K562 (cell line): ENCODE measurements around the gene TMCC1. TPM values are rescaled to one million over a fixed set of nuclear protein-coding genes. Genes with fewer than 3 reads are reported as not detected.

Source experiments
- ATAC-seq: fragments of 200-7000 bp; cut with Tn5 transposase; 3 replicates; pipeline ENCODE4 v1.9.1; 2020; ENCODE audit warnings: moderate library complexity
- BruUV-seq: library from RNA; stranded (reverse); fragments of 400-500 nt; replicated peaks from 2 replicates; lab custom pipeline; 2021; lab: Mats Ljungman, UMichigan
- CTCF ChIA-PET: fragments of 300-600 bp; formaldehyde crosslinking; extraction: SDS; loops from one replicate; lab custom pipeline; 2021; ENCODE audit warnings: low intra/inter-chr PET ratio; lab: Yijun Ruan, JAX
- POLR2A ChIA-PET: fragments of 300-600, 350-650 bp; sonication (Branson Sonifier 250); formaldehyde crosslinking; extraction: SDS; loops from one replicate; lab custom pipeline; 2021; ENCODE audit warnings: antibody characterized with exemption, inconsistent platforms; lab: Yijun Ruan, JAX
- DNase-seq, 4 experiments: peaks; one replicate each; pipeline versions ENCODE4 v3.0.0 to v3.0.0-alpha.2; 2011 to 2018; ENCODE audit warnings: low spot score in 3 of 4, mixed read lengths in 3 of 4; ENCODE audit errors: extremely low read depth in 1 of 4
- FAIRE-seq: peaks from 2 replicates; lab custom pipeline; 2011; peaks lifted over from hg19 to GRCh38; lab: Jason Lieb, UNC
- H2AFZ ChIP-seq: 2 replicates; pipeline ENCODE4 v1.6.0; 2011; ENCODE audit warnings: low read depth, low read length, control low read depth, inconsistent platforms
- H3K27ac ChIP-seq: fragments of 200-600 bp; 3 replicates; pipeline ENCODE4 v1.8.0; 2011; ENCODE audit warnings: low read depth, mild to moderate bottlenecking, control low read depth, inconsistent platforms, low read length, moderate library complexity, mixed read lengths; ENCODE audit errors: extremely low read depth
- H3K27me3 ChIP-seq, 2 experiments: fragments of 300-600 bp in 1 of 2; 2 replicates in 1 of 2; 3 replicates in 1 of 2; pipeline versions ENCODE4 v1.6.0 to v1.8.0; 2011; ENCODE audit warnings: inconsistent platforms in 2 of 2, low read length in 2 of 2, mild to moderate bottlenecking in 1 of 2, mixed read lengths in 1 of 2, moderate library complexity in 1 of 2; ENCODE audit not compliant: control insufficient read depth in 2 of 2, insufficient read depth in 2 of 2
- H3K36me3 ChIP-seq: fragments of 300-600 bp; 3 replicates; pipeline ENCODE4 v1.8.0; 2011; ENCODE audit warnings: mild to moderate bottlenecking, low read length, inconsistent platforms; ENCODE audit not compliant: control insufficient read depth, insufficient read depth
- H3K4me1 ChIP-seq, 2 experiments: fragments of 200-600 bp in 1 of 2; replicated peaks in 1 of 2; 2 replicates in 1 of 2; 3 replicates in 1 of 2; pipeline versions ENCODE4 v1.5.1 to v1.8.0; 2011; ENCODE audit warnings: inconsistent platforms in 2 of 2, low read length in 2 of 2, mild to moderate bottlenecking in 1 of 2, mixed read lengths in 1 of 2, moderate library complexity in 1 of 2; ENCODE audit not compliant: control insufficient read depth in 2 of 2, insufficient read depth in 2 of 2
- H3K4me2 ChIP-seq: 2 replicates; pipeline ENCODE4 v1.6.1; 2011; ENCODE audit warnings: low read length, control low read depth, inconsistent platforms, mixed read lengths; ENCODE audit not compliant: insufficient read depth
- H3K4me3 ChIP-seq: fragments of 200-600 bp; sonication (generic), shearing (Covaris generic); 2 replicates; pipeline ENCODE4 v1.5.1; 2016; ENCODE audit warnings: control low read depth, inconsistent platforms
- H3K79me2 ChIP-seq: fragments of 200-600 bp; 3 replicates; pipeline ENCODE4 v1.8.0; 2011; ENCODE audit warnings: low read length, inconsistent platforms; ENCODE audit not compliant: control insufficient read depth, insufficient read depth
- H3K9ac ChIP-seq, 2 experiments: 2 replicates each; pipeline versions ENCODE4 v1.6.0 to v1.6.1; 2011; ENCODE audit warnings: low read depth in 2 of 2, low read length in 2 of 2, control low read depth in 1 of 2, inconsistent platforms in 1 of 2, mild to moderate bottlenecking in 1 of 2, mixed read lengths in 1 of 2; ENCODE audit not compliant: insufficient read depth in 1 of 2
- H3K9me1 ChIP-seq: one replicate; pipeline ENCODE4 v1.6.0; 2011; ENCODE audit warnings: inconsistent platforms, mild to moderate bottlenecking, low read length, moderate library complexity; ENCODE audit not compliant: control insufficient read depth, insufficient read depth
- H3K9me3 ChIP-seq: replicated peaks from 2 replicates; pipeline ENCODE4 v1.5.1; 2011; ENCODE audit warnings: low read depth, low read length, inconsistent platforms; ENCODE audit not compliant: control insufficient read depth, insufficient read depth
- H4K20me1 ChIP-seq: replicated peaks from 2 replicates; pipeline ENCODE4 v1.6.1; 2011; ENCODE audit warnings: low read length, inconsistent platforms, mixed read lengths; ENCODE audit not compliant: control insufficient read depth, insufficient read depth
- ATF3 ChIP-seq, 2 experiments: fragments of 450-650 bp in 1 of 2; sonication (generic) in 1 of 2; formaldehyde crosslinking in 1 of 2; IDR thresholded peaks in 1 of 2; conservative IDR thresholded peaks in 1 of 2; 2 replicates each; pipeline versions ENCODE4 v1.6.1 to v1.8.1; 2016 to 2023; ENCODE audit warnings: mild to moderate bottlenecking in 2 of 2, moderate library complexity in 2 of 2, inconsistent platforms in 1 of 2, missing genetic modification reagents in 1 of 2
- ELF4 ChIP-seq: fragments of 450-650 bp; formaldehyde crosslinking; IDR thresholded peaks from 2 replicates; pipeline ENCODE4 v1.4.0; 2022; ENCODE audit warnings: missing genetic modification characterization
- FOXP1 ChIP-seq: sonication (generic); formaldehyde crosslinking; IDR thresholded peaks from 2 replicates; pipeline ENCODE4 v1.8.0; 2022; ENCODE audit warnings: mild to moderate bottlenecking, missing genetic modification reagents
- HES1 ChIP-seq: fragments of 450-650 bp; IDR thresholded peaks from 2 replicates; pipeline ENCODE4 v1.6.1; 2016; ENCODE audit warnings: low read depth, mild to moderate bottlenecking, moderate library complexity
- HMG20B ChIP-seq: fragments of 250-450 bp; sonication (Bioruptor Pico); IDR thresholded peaks from 2 replicates; pipeline ENCODE4 v1.5.0; 2021; ENCODE audit warnings: mild to moderate bottlenecking
- ILF3 ChIP-seq: fragments of 450-650 bp; IDR thresholded peaks from 2 replicates; pipeline ENCODE4 v1.6.1; 2018; ENCODE audit warnings: antibody characterized with exemption, mild to moderate bottlenecking, moderate library complexity, borderline replicate concordance
- KLF16 ChIP-seq: IDR thresholded peaks from 2 replicates; pipeline ENCODE4 v1.6.1; 2016; ENCODE audit warnings: antibody characterized with exemption
- RAD21 ChIP-seq, 2 experiments: fragments of 250-450 bp in 1 of 2; fragments of 450-650 bp in 1 of 2; sonication (Bioruptor Pico) in 1 of 2; formaldehyde crosslinking in 1 of 2; IDR thresholded peaks in 1 of 2; conservative IDR thresholded peaks in 1 of 2; 2 replicates each; pipeline versions ENCODE4 v1.4.0 to v1.8.0; 2020 to 2022; ENCODE audit warnings: mild to moderate bottlenecking in 2 of 2, moderate library complexity in 1 of 2
- REST ChIP-seq, 2 experiments: fragments of 450-650 bp; formaldehyde crosslinking in 1 of 2; IDR thresholded peaks; 2 replicates each; pipeline versions ENCODE4 v1.4.0 to v1.6.1; 2014 to 2020; ENCODE audit warnings: mild to moderate bottlenecking in 2 of 2, borderline replicate concordance in 1 of 2, low read depth in 1 of 2
- STAT5B ChIP-seq: fragments of 250-450 bp; sonication (Bioruptor Pico); IDR thresholded peaks from 2 replicates; pipeline ENCODE4 v1.8.0; 2021; ENCODE audit warnings: mild to moderate bottlenecking, inconsistent platforms
- WGBS: fragments of 100-300 bp; shearing (Covaris generic); methylation state at CpG from one replicate; pipeline ENCODE4 v1.1.6; 2016; ENCODE audit warnings: low coverage, mixed read lengths; ENCODE audit not compliant: insufficient coverage; ENCODE audit errors: missing lambda C conversion rate; 5-methylcytosine and 5-hydroxymethylcytosine counted together
- in situ Hi-C: fragments of 300-500 bp; cut with MboI; formaldehyde crosslinking; loops from 4 replicates; pipeline ENCODE4 v1.15.0; 2018; ENCODE audit warnings: inconsistent platforms, mixed read lengths
- intact Hi-C: fragments of 100-400 bp; cut with micrococcal nuclease; formaldehyde crosslinking; loops from 2 replicates; pipeline ENCODE4 v1.14.2; 2022
- polyA plus RNA-seq, 8 experiments: library from polyadenylated mRNA; depleted of rRNA in 4 of 8; stranded (reverse) in 5 of 8; unstranded in 3 of 8; fragments of >200 nt; fragmentation: Nextera tagmentation in 2 of 8; fragmentation: Illumina TruSeq in 1 of 8; extraction: Ambion mirVana in 2 of 8; extraction: Trizol in 1 of 8; gene quantifications; 2 replicates each; pipeline versions ENCODE4 v1.2.1 to v1.2.3, GENCODE V29; 2011 to 2014; ENCODE audit warnings: inconsistent platforms in 1 of 8, missing spikeins in 1 of 8
- total RNA-seq, 7 experiments: library from RNA; depleted of rRNA in 6 of 7; stranded (reverse); fragments of >200 nt in 6 of 7; fragmentation: Illumina TruSeq in 2 of 7; extraction: Trizol in 2 of 7; gene quantifications; 2 replicates each; pipeline versions ENCODE4 v1.2.1 to v1.2.3, GENCODE V29; 2011 to 2021; ENCODE audit warnings: low replicate concordance in 1 of 7

The TMCC1 gene
- total and polyA plus RNA-seq, 9 of the 15 experiments (the other 6 are each of a cell fraction or from before 2014, with no cell fraction given): 0.89 to 8.7 (median 4.0) TPM

- TF ChIP-seq ILF3 (no peak), HMG20B (CRISPR knock-in tag) (no peak), HES1 (no peak), RAD21 (CRISPR knock-in tag; conservative IDR thresholded peaks at IDR 0.05 in 1 of 2, IDR thresholded peaks at IDR 0.05 in 1 of 2) (peak; percentile 69 to 83), ELF4 (CRISPR knock-in tag) (no peak), STAT5B (CRISPR knock-in tag) (no peak)
Measured at GRCh38 chr3:129942296-129942695, 48.8 kb upstream of the TMCC1 start (continued).

GRCh38 chr3:129940086-129940485 is 46.6 kb upstream of the TMCC1 start:
- in situ Hi-C loops: loop anchor here (5.0 kb wide), 1 partner anchor 157 kb away; no protein-coding TSS in a partner anchor
- Histone ChIP-seq H2AFZ (no peak overlapping the region), H3K4me1 (peaks cover 0 to 5% of the 10 kb centered on the region in 2 experiments; a peak in 2 of 5 replicates), H3K4me2 (no peak overlapping the region)
- 0% methylated on average over 1 of the region's 3 CpGs for WGBS
- CTCF ChIA-PET: no interaction called here
- no TSS peak for BruUV-seq
- ATAC-seq: peak; percentile 43; the same call in 2 of the 3 replicates
- TF ChIP-seq FOXP1 (CRISPR knock-in tag) (no peak), KLF16 (peak; percentile 41; the same call in 1 of the 2 replicates), ATF3 (IDR thresholded peaks at IDR 0.05) (peak; percentile 46; the same call in 1 of the 2 replicates), ATF3 (CRISPR knock-in tag; conservative IDR thresholded peaks at IDR 0.05) (no peak), REST (IDR thresholded peaks at IDR 0.05; ENCODE audit: borderline replicate concordance) (peak; percentile 92), REST (CRISPR knock-in tag; IDR thresholded peaks at IDR 0.05; ENCODE audit: low read depth) (no peak)
- TF ChIP-seq, all 486 proteins: peak for 3
- peaks cover 5 to 10% of the 10 kb centered on the region in 2 experiments; a peak in 4 of 5 replicates for H3K27me3 ChIP-seq
- intact Hi-C loops: loop anchor here (5.0 kb wide), 2 partner anchors 62 to 157 kb away; no protein-coding TSS in a partner anchor
- H3K9me3 ChIP-seq: no peaks in the 10 kb centered on the region
- no peak overlapping the region for H3K4me3 ChIP-seq
- H4K20me1 ChIP-seq: no peaks in the 10 kb centered on the region
- no peak overlapping the region for H3K9ac ChIP-seq
- DNase-seq (no peak), FAIRE-seq (no peak)
- no peaks in the 10 kb centered on the region for H3K79me2 ChIP-seq
- no peak overlapping the region for H3K27ac ChIP-seq
- no peaks in the 10 kb centered on the region for H3K9me1 ChIP-seq
- POLR2A ChIA-PET: no interaction called here
- H3K36me3 ChIP-seq: no peaks in the 10 kb centered on the region
